HEK293 (cell line): Measurements from ENCODE around the gene FAM221B.
A peak's percentile ranks its signal among the peaks of the same experiment; 100 is the strongest.

ENCODE experiments used
- FEZF1 ChIP-seq: fragments of 450-650 bp; formaldehyde crosslinking; IDR thresholded peaks from 2 replicates; pipeline ENCODE4 v1.5.1; 2016; ENCODE audit warnings: missing biosample characterization, missing genetic modification characterization
- KLF8 ChIP-seq: fragments of 450-650 bp; formaldehyde crosslinking; IDR thresholded peaks from 2 replicates; pipeline ENCODE4 v1.5.1; 2016; ENCODE audit warnings: missing biosample characterization, missing genetic modification characterization
- PRDM10 ChIP-seq: fragments of 450-650 bp; formaldehyde crosslinking; IDR thresholded peaks from 2 replicates; pipeline ENCODE4 v1.5.1; 2016; ENCODE audit warnings: missing biosample characterization, missing genetic modification characterization
- SP3 ChIP-seq: fragments of 450-650 bp; formaldehyde crosslinking; IDR thresholded peaks from 2 replicates; pipeline ENCODE4 v1.5.1; 2016; ENCODE audit warnings: missing biosample characterization, missing genetic modification characterization
- SP7 ChIP-seq: fragments of 450-650 bp; formaldehyde crosslinking; IDR thresholded peaks from 2 replicates; pipeline ENCODE4 v1.5.1; 2016; ENCODE audit warnings: missing biosample characterization, missing genetic modification characterization
- TCF7L2 ChIP-seq: IDR thresholded peaks from 2 replicates; pipeline ENCODE4 v1.6.1; 2011; ENCODE audit warnings: low read depth, mild to moderate bottlenecking, inconsistent platforms, low read length, moderate library complexity, borderline replicate concordance
- YY1 ChIP-seq: fragments of 450-650 bp; formaldehyde crosslinking; IDR thresholded peaks from 2 replicates; pipeline ENCODE4 v1.5.1; 2018; ENCODE audit warnings: missing biosample characterization, missing genetic modification characterization
- YY2 ChIP-seq: fragments of 450-650 bp; formaldehyde crosslinking; IDR thresholded peaks from 2 replicates; pipeline ENCODE4 v1.5.1; 2016; ENCODE audit warnings: missing biosample characterization, missing genetic modification characterization
- ZBTB10 ChIP-seq: fragments of 450-650 bp; formaldehyde crosslinking; IDR thresholded peaks from 2 replicates; pipeline ENCODE4 v1.5.1; 2016; ENCODE audit warnings: missing biosample characterization, missing genetic modification characterization
- ZBTB17 ChIP-seq: fragments of 450-650 bp; formaldehyde crosslinking; IDR thresholded peaks from 2 replicates; pipeline ENCODE4 v1.5.1; 2016; ENCODE audit warnings: missing biosample characterization, missing genetic modification characterization
- ZBTB20 ChIP-seq: fragments of 450-650 bp; formaldehyde crosslinking; IDR thresholded peaks from 2 replicates; pipeline ENCODE4 v1.5.1; 2016; ENCODE audit warnings: missing biosample characterization, missing genetic modification characterization
- ZBTB26 ChIP-seq: fragments of 450-650 bp; formaldehyde crosslinking; optimal IDR thresholded peaks from 2 replicates; pipeline ENCODE3; 2016; ENCODE audit warnings: missing biosample characterization, mild to moderate bottlenecking, missing genetic modification characterization
- ZBTB48 ChIP-seq: fragments of 450-650 bp; formaldehyde crosslinking; IDR thresholded peaks from 2 replicates; pipeline ENCODE4 v1.5.1; 2016; ENCODE audit warnings: missing biosample characterization, missing genetic modification characterization
- ZBTB6 ChIP-seq: fragments of 450-650 bp; formaldehyde crosslinking; IDR thresholded peaks from 2 replicates; pipeline ENCODE4 v1.5.1; 2017; ENCODE audit warnings: missing biosample characterization, missing genetic modification characterization
- ZBTB8A ChIP-seq: fragments of 450-650 bp; formaldehyde crosslinking; IDR thresholded peaks from 2 replicates; pipeline ENCODE4 v1.5.1; 2016; ENCODE audit warnings: missing biosample characterization, missing genetic modification characterization
- ZEB2 ChIP-seq: fragments of 450-650 bp; formaldehyde crosslinking; IDR thresholded peaks from 2 replicates; pipeline ENCODE4 v1.5.1; 2016; ENCODE audit warnings: missing biosample characterization, missing genetic modification characterization
- ZNF24 ChIP-seq: fragments of 450-650 bp; formaldehyde crosslinking; IDR thresholded peaks from 2 replicates; pipeline ENCODE4 v1.5.1; 2016; ENCODE audit warnings: missing biosample characterization, missing genetic modification characterization
- ZNF266 ChIP-seq: fragments of 450-650 bp; formaldehyde crosslinking; IDR thresholded peaks from 2 replicates; pipeline ENCODE4 v1.5.1; 2016; ENCODE audit warnings: missing biosample characterization, missing genetic modification characterization, low read depth
- ZNF426 ChIP-seq: fragments of 450-650 bp; formaldehyde crosslinking; IDR thresholded peaks from 2 replicates; pipeline ENCODE4 v1.5.1; 2017; ENCODE audit warnings: missing biosample characterization, missing genetic modification characterization, mild to moderate bottlenecking, inconsistent platforms, moderate library complexity
- ZNF555 ChIP-seq: fragments of 450-650 bp; formaldehyde crosslinking; conservative IDR thresholded peaks from 2 replicates; pipeline ENCODE4 v1.5.1; 2017; ENCODE audit warnings: missing biosample characterization, mild to moderate bottlenecking, missing genetic modification characterization, inconsistent platforms
- ZNF561 ChIP-seq: fragments of 450-650 bp; IDR thresholded peaks from 2 replicates; pipeline ENCODE4 v1.5.1; 2018; ENCODE audit warnings: missing biosample characterization, missing genetic modification characterization, borderline replicate concordance
- ZNF585B ChIP-seq: fragments of 450-650 bp; formaldehyde crosslinking; IDR thresholded peaks from 2 replicates; pipeline ENCODE4 v1.5.1; 2016; ENCODE audit warnings: missing biosample characterization, missing genetic modification characterization
- ZNF623 ChIP-seq: fragments of 450-650 bp; formaldehyde crosslinking; IDR thresholded peaks from 2 replicates; pipeline ENCODE4 v1.5.1; 2016; ENCODE audit warnings: missing biosample characterization, missing genetic modification characterization
- ZNF629 ChIP-seq: fragments of 450-650 bp; formaldehyde crosslinking; IDR thresholded peaks from 2 replicates; pipeline ENCODE4 v1.5.1; 2017; ENCODE audit warnings: missing biosample characterization, missing genetic modification characterization
- ZNF660 ChIP-seq: fragments of 450-650 bp; IDR thresholded peaks from 2 replicates; pipeline ENCODE4 v1.5.1; 2018; ENCODE audit warnings: missing biosample characterization, mild to moderate bottlenecking, missing genetic modification characterization
- ZNF692 ChIP-seq: fragments of 450-650 bp; formaldehyde crosslinking; IDR thresholded peaks from 2 replicates; pipeline ENCODE4 v1.5.1; 2016; ENCODE audit warnings: missing biosample characterization, missing genetic modification characterization
- ZNF76 ChIP-seq: fragments of 450-650 bp; formaldehyde crosslinking; IDR thresholded peaks from 2 replicates; pipeline ENCODE4; 2016; ENCODE audit warnings: low read depth, missing biosample characterization, missing genetic modification characterization, borderline replicate concordance
- ZSCAN30 ChIP-seq: fragments of 450-650 bp; IDR thresholded peaks from 2 replicates; pipeline ENCODE4 v1.5.1; 2018; ENCODE audit warnings: missing biosample characterization, mild to moderate bottlenecking, missing genetic modification characterization, moderate library complexity
- ZXDB ChIP-seq: fragments of 450-650 bp; formaldehyde crosslinking; IDR thresholded peaks from 2 replicates; pipeline ENCODE4 v1.5.1; 2016; ENCODE audit warnings: missing biosample characterization, missing genetic modification characterization

Gene FAM221B

GRCh38 chr9:35812025-35812602 lies 16.4 kb downstream of the FAM221B start, which contains the start of gene SPAG8 (continued):
- peak; percentile 52; the same call in 1 of the 2 replicates for TF ChIP-seq YY2 (tag by site-specific recombination)
- peak; percentile 37; the same call in 1 of the 2 replicates for TF ChIP-seq ZBTB48
- TF ChIP-seq ZBTB20 (tag by site-specific recombination) = peak; percentile 52; the same call in 1 of the 2 replicates
- peak; percentile 60; the same call in 1 of the 2 replicates for TF ChIP-seq ZBTB6 (tag by site-specific recombination)
- peak; percentile 51 for TF ChIP-seq PRDM10 (tag by site-specific recombination)
- TF ChIP-seq ZBTB26 = peak; percentile 35
- TF ChIP-seq ZBTB10 (tag by site-specific recombination) = 0 out of 2 replicates have a peak, but pooled peaks have one; percentile 50
- TF ChIP-seq SP7 = peak; percentile 65
- peak; percentile 39; the same call in 1 of the 2 replicates for TF ChIP-seq YY1 (tag by site-specific recombination)
- peak; percentile 43; the same call in 1 of the 2 replicates for TF ChIP-seq ZBTB8A (tag by site-specific recombination)
- peak; percentile 64 for TF ChIP-seq ZSCAN30 (tag by site-specific recombination)
- TF ChIP-seq ZXDB (tag by site-specific recombination) = peak; percentile 58; the same call in 1 of the 2 replicates
- TF ChIP-seq FEZF1 (tag by site-specific recombination) = peak; percentile 88
- no peak for TF ChIP-seq TCF7L2
- peak; percentile 98; the same call in 1 of the 2 replicates for TF ChIP-seq ZNF692
- TF ChIP-seq ZNF426 (tag by site-specific recombination) = no peak
- no peak for TF ChIP-seq ZNF266 (tag by site-specific recombination)
- peak; percentile 38; the same call in 1 of the 2 replicates for TF ChIP-seq ZNF660 (tag by site-specific recombination)
- 0 out of 2 replicates have a peak, but pooled peaks have one; percentile 34 for TF ChIP-seq ZNF561 (tag by site-specific recombination)
- TF ChIP-seq ZNF555 = no peak
- peak; percentile 82 for TF ChIP-seq ZBTB17 (tag by site-specific recombination)
- peak; percentile 64 for TF ChIP-seq SP3 (tag by site-specific recombination)
- peak; percentile 53; the same call in 1 of the 2 replicates for TF ChIP-seq ZNF629 (tag by site-specific recombination)
- peak; percentile 47; the same call in 1 of the 2 replicates for TF ChIP-seq KLF8
- TF ChIP-seq ZNF585B (tag by site-specific recombination) = no peak
- TF ChIP-seq ZNF24 (tag by site-specific recombination) = 0 out of 2 replicates have a peak, but pooled peaks have one; percentile 42
- TF ChIP-seq ZNF76 (tag by site-specific recombination) = peak; percentile 41; the same call in 1 of the 2 replicates
- TF ChIP-seq ZEB2 (tag by site-specific recombination) = 0 out of 2 replicates have a peak, but pooled peaks have one; percentile 43
- TF ChIP-seq ZNF623 = no peak
